ENCODE data around the gene ZBTB8A. TPM values are rescaled to one million over a fixed set of nuclear protein-coding genes. Genes with fewer than 3 reads are reported as not detected.
A peak's percentile ranks its signal among the peaks of the same experiment; 100 is the strongest.
"Not testable (repeated sequence)": the region's sequence is repeated elsewhere in the genome, so short reads cannot be mapped to it uniquely, and the experiment has no call there.

Gene ZBTB8A
- total RNA-seq, 1 experiment from 2014 or later, result 4.2 TPM

DNA sequence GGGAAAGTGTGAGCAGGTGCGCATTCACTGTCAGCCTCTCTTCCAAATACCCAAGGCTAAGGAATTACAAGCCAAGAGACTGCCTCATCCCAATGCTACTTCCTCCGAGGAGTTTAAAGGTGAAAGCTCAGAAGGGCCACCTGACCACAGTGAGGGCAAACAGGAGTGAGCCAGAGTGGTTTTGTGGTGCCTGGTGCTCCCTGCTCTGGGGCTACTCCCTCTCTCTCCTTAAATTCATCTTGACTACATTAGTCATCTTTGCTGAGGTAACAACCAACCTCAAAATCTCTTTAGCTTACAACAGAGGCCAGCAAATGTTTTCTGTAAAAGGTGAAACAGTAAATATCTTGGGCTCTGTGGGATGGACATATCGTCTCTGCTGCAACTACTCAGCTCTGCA lies 14.2 kb upstream of the ZBTB8A start:
- Histone ChIP-seq H3K27ac (no peak overlapping the region), H3K79me2 (ENCODE audit: low read depth) (no peaks in the 10 kb centered on the region), H3F3A (ENCODE audit: insufficient read depth, low read depth) (no peaks in the 10 kb centered on the region; the same call in 1 of the 2 replicates), H3K4me1 (replicated peaks; ENCODE audit: insufficient read depth) (peaks cover 6% of the 10 kb centered on the region; the same call in 1 of the 2 replicates), H3K4me2 (no peak overlapping the region), H3K9me3 (ENCODE audit: insufficient read depth, low read depth) (no peaks in the 10 kb centered on the region), H4K20me1 (ENCODE audit: insufficient read depth) (no peaks in the 10 kb centered on the region), H2AFZ (no peak overlapping the region), H3K36me3 (ENCODE audit: low read depth) (no peaks in the 10 kb centered on the region), H3K27me3 (ENCODE audit: insufficient read depth, low read depth) (no peaks in the 10 kb centered on the region), H3K9me2 (ENCODE audit: insufficient read depth) (no peaks in the 10 kb centered on the region), H3K4me3 (no peak overlapping the region)
- CTCF ChIA-PET, result no interaction called here
- intact Hi-C loops (cut with micrococcal nuclease; ENCODE audit: unreplicated experiment), result no loop called here
- POLR2A ChIA-PET (ENCODE audit: unreplicated experiment), result no interaction called here
- TF ChIP-seq EZH2 (IDR thresholded peaks at IDR 0.05; ENCODE audit: low read depth), result no peak
- TF ChIP-seq, protein P1, sequence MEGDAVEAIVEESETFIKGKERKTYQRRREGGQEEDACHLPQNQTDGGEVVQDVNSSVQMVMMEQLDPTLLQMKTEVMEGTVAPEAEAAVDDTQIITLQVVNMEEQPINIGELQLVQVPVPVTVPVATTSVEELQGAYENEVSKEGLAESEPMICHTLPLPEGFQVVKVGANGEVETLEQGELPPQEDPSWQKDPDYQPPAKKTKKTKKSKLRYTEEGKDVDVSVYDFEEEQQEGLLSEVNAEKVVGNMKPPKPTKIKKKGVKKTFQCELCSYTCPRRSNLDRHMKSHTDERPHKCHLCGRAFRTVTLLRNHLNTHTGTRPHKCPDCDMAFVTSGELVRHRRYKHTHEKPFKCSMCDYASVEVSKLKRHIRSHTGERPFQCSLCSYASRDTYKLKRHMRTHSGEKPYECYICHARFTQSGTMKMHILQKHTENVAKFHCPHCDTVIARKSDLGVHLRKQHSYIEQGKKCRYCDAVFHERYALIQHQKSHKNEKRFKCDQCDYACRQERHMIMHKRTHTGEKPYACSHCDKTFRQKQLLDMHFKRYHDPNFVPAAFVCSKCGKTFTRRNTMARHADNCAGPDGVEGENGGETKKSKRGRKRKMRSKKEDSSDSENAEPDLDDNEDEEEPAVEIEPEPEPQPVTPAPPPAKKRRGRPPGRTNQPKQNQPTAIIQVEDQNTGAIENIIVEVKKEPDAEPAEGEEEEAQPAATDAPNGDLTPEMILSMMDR (conservative IDR thresholded peaks at IDR 0.05), result no peak
- no TSS peak for BruUV-seq (replicated peaks)
- DNase-seq, result peak in 1 of 2 experiments; percentile 56

DNA sequence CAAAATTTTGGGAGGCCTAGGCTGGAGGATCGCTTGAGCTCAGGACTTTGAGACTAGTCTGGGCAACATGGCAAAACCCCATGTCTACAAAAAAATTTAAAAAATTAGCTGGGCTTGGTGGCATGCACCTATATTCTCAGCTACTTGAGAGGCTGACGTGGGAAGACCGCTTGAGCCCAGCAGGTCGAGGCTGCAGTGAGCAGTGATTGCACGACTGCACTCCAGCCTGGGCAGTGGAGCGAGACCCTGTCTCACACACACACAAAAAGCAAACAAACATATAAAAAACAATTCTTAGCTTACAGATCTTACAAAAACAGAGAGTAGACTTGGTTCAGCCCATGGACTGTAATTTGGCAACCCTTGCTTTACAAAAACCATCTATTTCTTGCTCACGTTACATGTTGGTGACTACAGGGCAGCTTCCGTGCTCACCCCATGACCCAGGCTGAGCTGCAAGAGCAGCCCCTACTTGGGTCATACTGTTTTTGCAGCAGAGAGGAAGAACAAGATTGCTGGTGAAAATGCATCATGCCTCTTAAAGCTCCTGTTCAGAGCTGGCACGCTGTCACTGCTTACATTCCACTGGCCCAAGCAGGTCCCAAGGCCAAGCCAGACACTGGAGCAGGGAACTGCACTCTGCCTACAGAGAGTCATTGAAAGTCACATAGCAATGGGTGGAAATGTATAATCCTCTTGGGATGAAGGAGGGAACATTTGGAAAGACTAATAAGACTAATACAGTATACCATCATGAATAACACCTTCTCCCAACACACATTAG lies 13.4 kb upstream of the ZBTB8A start:
- Histone ChIP-seq H3K4me1 (replicated peaks; ENCODE audit: insufficient read depth) (peaks cover 2% of the 10 kb centered on the region; the same call in 1 of the 2 replicates), H3K4me2 (no peak overlapping the region), H3F3A (ENCODE audit: insufficient read depth, low read depth) (no peaks in the 10 kb centered on the region; the same call in 1 of the 2 replicates), H3K27me3 (ENCODE audit: insufficient read depth, low read depth) (no peaks in the 10 kb centered on the region), H3K9me3 (ENCODE audit: insufficient read depth, low read depth) (no peaks in the 10 kb centered on the region), H3K9me2 (ENCODE audit: insufficient read depth) (no peaks in the 10 kb centered on the region), H3K4me3 (no peak overlapping the region), H3K27ac (no peak overlapping the region), H3K36me3 (ENCODE audit: low read depth) (no peaks in the 10 kb centered on the region), H2AFZ (no peak overlapping the region), H3K79me2 (ENCODE audit: low read depth) (no peaks in the 10 kb centered on the region), H4K20me1 (ENCODE audit: insufficient read depth) (no peaks in the 10 kb centered on the region)
- CTCF ChIA-PET, result no interaction called here
- POLR2A ChIA-PET (ENCODE audit: unreplicated experiment), result no interaction called here
- no peak for DNase-seq
- no TSS peak for BruUV-seq (replicated peaks)
- intact Hi-C loops (cut with micrococcal nuclease; ENCODE audit: unreplicated experiment), result no loop called here
- TF ChIP-seq, protein P1 (conservative IDR thresholded peaks at IDR 0.05), result no peak
- TF ChIP-seq EZH2 (IDR thresholded peaks at IDR 0.05; ENCODE audit: low read depth), result no peak

DNA sequence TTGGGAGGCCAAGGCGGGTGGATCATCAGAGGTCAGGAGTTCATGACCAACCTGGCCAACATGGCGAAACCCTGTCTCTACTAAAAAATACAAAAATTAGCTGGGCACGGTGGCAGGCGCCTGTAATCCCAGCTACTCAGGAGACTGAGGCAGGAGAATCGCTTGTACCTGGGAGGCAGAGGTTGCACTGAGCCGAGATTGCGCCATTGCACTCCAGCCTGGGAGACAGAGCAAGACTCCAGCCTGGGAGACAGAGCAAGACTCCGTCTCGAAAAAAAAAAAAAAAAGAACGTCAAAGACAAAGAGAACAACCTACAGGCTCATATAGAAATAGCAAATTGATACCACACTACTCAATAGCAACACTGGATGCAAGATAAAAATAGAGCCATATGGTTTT lies 10.7 kb upstream of the ZBTB8A start:
- H3K79me2 ChIP-seq (ENCODE audit: low read depth); DNase-seq; H3K9me2 ChIP-seq (ENCODE audit: insufficient read depth); BruUV-seq (replicated peaks); H2AFZ ChIP-seq; H3F3A ChIP-seq (ENCODE audit: insufficient read depth, low read depth); H3K4me1 ChIP-seq (replicated peaks; ENCODE audit: insufficient read depth); H3K27ac ChIP-seq; intact Hi-C loops (cut with micrococcal nuclease; ENCODE audit: unreplicated experiment); POLR2A ChIA-PET (ENCODE audit: unreplicated experiment); H3K4me3 ChIP-seq; H3K4me2 ChIP-seq; H3K9me3 ChIP-seq (ENCODE audit: insufficient read depth, low read depth); H4K20me1 ChIP-seq (ENCODE audit: insufficient read depth); H3K27me3 ChIP-seq (ENCODE audit: insufficient read depth, low read depth); H3K36me3 ChIP-seq (ENCODE audit: low read depth): not testable (repeated sequence)
- CTCF ChIA-PET, result interaction anchor here (0.7 kb wide), 1 partner anchor 79 kb away, joined by 3 read pairs; no protein-coding TSS in a partner anchor

All from PC-9 (cell line).